H9 (cell line): Measurements from ENCODE around the gene KAT7. TPM values are rescaled to one million over a fixed set of nuclear protein-coding genes. Genes with fewer than 3 reads are reported as not detected.

Experiments
- DNase-seq: peaks from one replicate; pipeline ENCODE4 v3.0.0-alpha.2; 2017
- H2AFZ ChIP-seq: one replicate; pipeline ENCODE4 v1.6.1; 2013; ENCODE audit warnings: mild to moderate bottlenecking, low read length, control low read depth, moderate library complexity
- H2AK5ac ChIP-seq: 2 replicates; pipeline ENCODE4 v1.6.1; 2013; ENCODE audit warnings: low read length, control low read depth, mixed read lengths; ENCODE audit not compliant: insufficient read length
- H2BK120ac ChIP-seq: one replicate; pipeline ENCODE4 v1.6.1; 2013; ENCODE audit warnings: low read depth, mild to moderate bottlenecking, low read length, control low read depth, inconsistent platforms; ENCODE audit not compliant: poor library complexity, severe bottlenecking
- H2BK12ac ChIP-seq: 2 replicates; pipeline ENCODE4 v1.6.1; 2013; ENCODE audit warnings: low read length, control low read depth, mixed read lengths, low read depth; ENCODE audit not compliant: insufficient read length
- H2BK15ac ChIP-seq: 2 replicates; pipeline ENCODE4 v1.6.1; 2013; ENCODE audit warnings: low read depth, low read length, control low read depth
- H2BK20ac ChIP-seq: one replicate; pipeline ENCODE4 v1.6.1; 2013; ENCODE audit warnings: low read depth, mild to moderate bottlenecking, low read length, control low read depth, inconsistent platforms; ENCODE audit not compliant: poor library complexity, severe bottlenecking
- H2BK5ac ChIP-seq: 2 replicates; pipeline ENCODE4 v1.6.1; 2013; ENCODE audit warnings: low read length, control low read depth, mixed read lengths; ENCODE audit not compliant: insufficient read length
- H3K14ac ChIP-seq: 2 replicates; pipeline ENCODE4 v1.6.1; 2013; ENCODE audit warnings: low read length, control low read depth; ENCODE audit not compliant: insufficient read depth
- H3K18ac ChIP-seq: 2 replicates; pipeline ENCODE4 v1.6.1; 2013; ENCODE audit warnings: low read depth, mild to moderate bottlenecking, mixed read lengths, low read length, control low read depth; ENCODE audit not compliant: insufficient read length
- H3K23ac ChIP-seq: 2 replicates; pipeline ENCODE4 v1.6.1; 2013; ENCODE audit warnings: low read length, control low read depth, mixed read lengths, low read depth; ENCODE audit not compliant: insufficient read length
- H3K23me2 ChIP-seq: 2 replicates; pipeline ENCODE4 v1.6.1; 2013; ENCODE audit warnings: low read depth, mild to moderate bottlenecking, mixed read lengths, low read length, control low read depth; ENCODE audit not compliant: insufficient read length, poor library complexity, severe bottlenecking
- H3K27ac ChIP-seq: 2 replicates; pipeline ENCODE4 v1.5.1; 2013; ENCODE audit warnings: low read length, control low read depth, mixed read lengths, low read depth; ENCODE audit not compliant: insufficient read length
- H3K27me3 ChIP-seq: 2 replicates; pipeline ENCODE4 v1.6.1; 2013; ENCODE audit warnings: low read length, control low read depth, inconsistent platforms; ENCODE audit not compliant: insufficient read depth
- H3K4ac ChIP-seq: 2 replicates; pipeline ENCODE4 v1.6.1; 2013; ENCODE audit warnings: low read depth, mild to moderate bottlenecking, control low read depth, inconsistent platforms, low read length, moderate library complexity
- H3K4me1 ChIP-seq: 2 replicates; pipeline ENCODE4 v1.6.1; 2013; ENCODE audit warnings: low read length, control low read depth, inconsistent platforms; ENCODE audit not compliant: insufficient read depth
- H3K4me2 ChIP-seq: 2 replicates; pipeline ENCODE4 v1.6.1; 2013; ENCODE audit warnings: low read length, control low read depth, mixed read lengths; ENCODE audit not compliant: insufficient read length, insufficient read depth
- H3K56ac ChIP-seq: 2 replicates; pipeline ENCODE4 v1.6.1; 2013; ENCODE audit warnings: low read depth, mild to moderate bottlenecking, mixed read lengths, low read length, control low read depth; ENCODE audit not compliant: insufficient read length
- H3K79me1 ChIP-seq: 2 replicates; pipeline ENCODE4 v1.6.1; 2013; ENCODE audit warnings: low read depth, mild to moderate bottlenecking, moderate library complexity, low read length, control low read depth, inconsistent platforms; ENCODE audit not compliant: insufficient read depth, poor library complexity, severe bottlenecking
- H3K79me2 ChIP-seq: 2 replicates; pipeline ENCODE4 v1.6.1; 2013; ENCODE audit warnings: low read length, control low read depth, inconsistent platforms; ENCODE audit not compliant: insufficient read depth
- H3K9ac ChIP-seq: 2 replicates; pipeline ENCODE4 v1.6.1; 2013; ENCODE audit warnings: low read length, control low read depth, mixed read lengths; ENCODE audit not compliant: insufficient read length; ENCODE audit errors: extremely low read depth
- H3K9me3 ChIP-seq: one replicate; pipeline ENCODE4 v1.6.1; 2013; ENCODE audit warnings: low read depth, low read length, inconsistent platforms; ENCODE audit not compliant: control insufficient read depth
- H3T11ph ChIP-seq: one replicate; pipeline ENCODE4 v1.6.1; 2013; ENCODE audit warnings: mild to moderate bottlenecking, low read length, control low read depth, inconsistent platforms
- H4K20me1 ChIP-seq: one replicate; pipeline ENCODE4 v1.6.1; 2013; ENCODE audit not compliant: control insufficient read depth, insufficient read length, insufficient read depth
- H4K5ac ChIP-seq: 2 replicates; pipeline ENCODE4 v1.6.1; 2013; ENCODE audit warnings: low read depth, mild to moderate bottlenecking, mixed read lengths, low read length, control low read depth; ENCODE audit not compliant: insufficient read length
- H4K8ac ChIP-seq: replicated peaks from 2 replicates; pipeline ENCODE4 v1.6.1; 2013; ENCODE audit warnings: low read length, control low read depth, mixed read lengths, low read depth; ENCODE audit not compliant: insufficient read length
- H4K91ac ChIP-seq: 2 replicates; pipeline ENCODE4 v1.6.1; 2013; ENCODE audit warnings: low read depth, mild to moderate bottlenecking, moderate library complexity, mixed read lengths, low read length, control low read depth; ENCODE audit not compliant: insufficient read length
- H3K27ac Mint-ChIP-seq, 3 experiments: 2 replicates in 2 of 3; 3 replicates in 1 of 3; pipeline ENCODE4 v1.8.0; 2020 to 2021; ENCODE audit warnings: mixed read lengths in 3 of 3, mild to moderate bottlenecking in 1 of 3, moderate library complexity in 1 of 3
- H3K27me3 Mint-ChIP-seq: 2 replicates; pipeline ENCODE4 v1.8.0; 2021; ENCODE audit warnings: low read depth, mild to moderate bottlenecking, moderate library complexity, mixed read lengths
- H3K36me3 Mint-ChIP-seq, 3 experiments: 2 replicates in 2 of 3; 3 replicates in 1 of 3; pipeline ENCODE4 v1.8.0; 2020 to 2021; ENCODE audit warnings: low read depth in 3 of 3, mixed read lengths in 3 of 3; ENCODE audit not compliant: insufficient read depth in 1 of 3
- H3K4me1 Mint-ChIP-seq, 2 experiments: 2 replicates each; pipeline ENCODE4 v1.8.0; 2020; ENCODE audit warnings: mixed read lengths in 2 of 2
- H3K4me3 Mint-ChIP-seq, 2 experiments: 2 replicates in 1 of 2; 3 replicates in 1 of 2; pipeline ENCODE4 v1.8.0; 2020 to 2021; ENCODE audit warnings: mild to moderate bottlenecking in 2 of 2, mixed read lengths in 2 of 2, moderate library complexity in 1 of 2
- H3K9me3 Mint-ChIP-seq, 2 experiments: 2 replicates in 1 of 2; 3 replicates in 1 of 2; pipeline ENCODE4 v1.8.0; 2020; ENCODE audit warnings: mild to moderate bottlenecking in 2 of 2, mixed read lengths in 2 of 2, moderate library complexity in 1 of 2
- WGBS: extraction: QIAGEN DNeasy Blood & Tissue Kit; methylation state at CpG from one replicate; pipeline ENCODE4 v1.1.7; 2013; ENCODE audit warnings: missing lambda C conversion rate, low lambda C conversion rate, mixed read lengths; ENCODE audit not compliant: insufficient read length; ENCODE audit errors: extremely low coverage; 5-methylcytosine and 5-hydroxymethylcytosine counted together
- total RNA-seq: library from RNA; stranded (reverse); gene quantifications from 2 replicates; pipeline ENCODE4 v1.2.1, GENCODE V29; 2021
- TF ChIP-seq, protein P1 (sequence below): fragments of 200-600 bp; sonication (generic); conservative IDR thresholded peaks from 3 replicates; pipeline ENCODE4 v1.8.0; 2021; ENCODE audit warnings: antibody characterized with exemption, mild to moderate bottlenecking

KAT7 gene
- total RNA-seq, 1 experiment from 2014 or later = 93.1 TPM

DNA sequence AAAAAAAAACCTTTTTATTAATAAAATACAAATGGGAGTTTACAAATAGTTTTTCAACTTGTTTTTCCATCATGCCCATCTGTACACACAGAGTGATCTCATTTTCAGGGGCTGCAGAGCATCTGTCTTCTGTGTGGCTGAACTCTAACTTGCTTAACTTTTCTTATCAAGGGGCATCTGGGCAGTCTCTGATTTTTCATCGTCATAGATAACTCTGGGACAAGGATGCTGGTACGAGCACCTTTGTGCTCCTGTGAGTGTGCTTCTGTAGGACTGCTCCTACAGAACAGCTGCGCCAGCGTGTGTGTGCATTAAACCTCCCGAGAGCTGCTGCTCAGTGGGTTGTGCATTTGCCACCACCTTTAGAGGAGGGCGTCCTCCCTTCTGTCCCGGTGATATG, 94.0 kb downstream of the KAT7 start:
- Histone ChIP-seq H2BK5ac (no peak overlapping the region), H2BK120ac (no peak overlapping the region), H4K8ac (no peak overlapping the region), H3K27ac (no peak overlapping the region), H3K79me1 (no peaks in the 10 kb centered on the region), H4K5ac (no peak overlapping the region), H2AFZ (no peak overlapping the region), H2AK5ac (no peak overlapping the region), H3K4me2 (no peak overlapping the region), H2BK20ac (no peak overlapping the region), H4K91ac (no peak overlapping the region), H3K23me2 (peaks cover 11% of the 10 kb centered on the region), H3K56ac (no peak overlapping the region), H3K18ac (no peak overlapping the region), H4K20me1 (no peaks in the 10 kb centered on the region), H2BK12ac (no peak overlapping the region), H2BK15ac (no peak overlapping the region), H3K9ac (no peak overlapping the region), H3K4me1 (peaks cover 1% of the 10 kb centered on the region; the same call in 1 of the 2 replicates), H3K14ac (no peak overlapping the region), H3K23ac (no peak overlapping the region), H3K9me3 (no peaks in the 10 kb centered on the region), H3K79me2 (no peaks in the 10 kb centered on the region), H3K4ac (no peak overlapping the region), H3T11ph (no peak overlapping the region), H3K27me3 (peaks cover 3% of the 10 kb centered on the region; the same call in 1 of the 2 replicates)
- Mint-ChIP-seq H3K36me3 (no peaks in the 10 kb centered on the region), H3K27ac (no peak overlapping the region), H3K9me3 (no peaks in the 10 kb centered on the region; a peak in 1 of 5 replicates), H3K4me1 (peaks cover 35 to 51% of the 10 kb centered on the region in 2 experiments), H3K27me3 (peaks cover 55% of the 10 kb centered on the region), H3K4me3 (no peak overlapping the region)
- TF ChIP-seq, protein P1, sequence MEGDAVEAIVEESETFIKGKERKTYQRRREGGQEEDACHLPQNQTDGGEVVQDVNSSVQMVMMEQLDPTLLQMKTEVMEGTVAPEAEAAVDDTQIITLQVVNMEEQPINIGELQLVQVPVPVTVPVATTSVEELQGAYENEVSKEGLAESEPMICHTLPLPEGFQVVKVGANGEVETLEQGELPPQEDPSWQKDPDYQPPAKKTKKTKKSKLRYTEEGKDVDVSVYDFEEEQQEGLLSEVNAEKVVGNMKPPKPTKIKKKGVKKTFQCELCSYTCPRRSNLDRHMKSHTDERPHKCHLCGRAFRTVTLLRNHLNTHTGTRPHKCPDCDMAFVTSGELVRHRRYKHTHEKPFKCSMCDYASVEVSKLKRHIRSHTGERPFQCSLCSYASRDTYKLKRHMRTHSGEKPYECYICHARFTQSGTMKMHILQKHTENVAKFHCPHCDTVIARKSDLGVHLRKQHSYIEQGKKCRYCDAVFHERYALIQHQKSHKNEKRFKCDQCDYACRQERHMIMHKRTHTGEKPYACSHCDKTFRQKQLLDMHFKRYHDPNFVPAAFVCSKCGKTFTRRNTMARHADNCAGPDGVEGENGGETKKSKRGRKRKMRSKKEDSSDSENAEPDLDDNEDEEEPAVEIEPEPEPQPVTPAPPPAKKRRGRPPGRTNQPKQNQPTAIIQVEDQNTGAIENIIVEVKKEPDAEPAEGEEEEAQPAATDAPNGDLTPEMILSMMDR = no peak
- no CpG with 5 or more reads among the region's 7 CpGs for WGBS
- no peak for DNase-seq

Other genes with a start within 250 kb of the KAT7 start
- gene NXPH3, start 212.8 kb upstream of the KAT7 start, total RNA-seq = 1.3 and 1.7 TPM in 2 replicates
- gene SPOP, start 110.6 kb upstream of the KAT7 start, total RNA-seq = 33.7 and 35.0 TPM in 2 replicates
- 55.5 and 58.9 TPM in 2 replicates for gene SLC35B1, start 80.7 kb upstream of the KAT7 start, total RNA-seq
- 21.1 and 21.3 TPM in 2 replicates for gene FAM117A, start 24.6 kb upstream of the KAT7 start, total RNA-seq
- not detected in 2 replicates for gene TAC4, start 59.4 kb downstream of the KAT7 start, total RNA-seq
- 1.7 and 2.5 TPM in 2 replicates for gene DLX4, start 180.5 kb downstream of the KAT7 start, total RNA-seq
- 1.1 and 1.2 TPM in 2 replicates for gene DLX3, start 206.5 kb downstream of the KAT7 start, total RNA-seq